Activated CD4-positive, alpha-beta memory T cell treated with anti-CD3 and anti-CD28 coated beads for 36 hours (primary cell): ENCODE measurements around the gene CDC7. TPM values are rescaled to one million over a fixed set of nuclear protein-coding genes. Genes with fewer than 3 reads are reported as not detected.
A peak's percentile ranks its signal among the peaks of the same experiment; 100 is the strongest.

ENCODE experiments used
- CTCF ChIA-PET: fragments of 350-600 bp; sonication (Branson Sonifier 250); formaldehyde crosslinking; loops from one replicate; lab custom pipeline; 2021; ENCODE audit warnings: antibody characterized with exemption, inconsistent platforms; lab: Charles Lee
- POLR2A ChIA-PET: fragments of 350-600 bp; sonication (Branson Sonifier 250); formaldehyde crosslinking; loops from one replicate; lab custom pipeline; 2021; ENCODE audit warnings: antibody characterized with exemption; lab: Charles Lee
- DNase-seq: peaks from one replicate; pipeline ENCODE4 v3.0.0-alpha.2; 2020
- H3K27ac Mint-ChIP-seq: one replicate; pipeline ENCODE4 v1.8.0; 2021; ENCODE audit warnings: mixed read lengths
- H3K27me3 Mint-ChIP-seq: one replicate; pipeline ENCODE4 v1.8.0; 2021; ENCODE audit warnings: mixed read lengths
- H3K36me3 Mint-ChIP-seq: one replicate; pipeline ENCODE4 v1.8.0; 2021; ENCODE audit warnings: mixed read lengths
- H3K4me1 Mint-ChIP-seq: one replicate; pipeline ENCODE4 v1.8.0; 2021; ENCODE audit warnings: low read depth, mixed read lengths
- H3K4me3 Mint-ChIP-seq: one replicate; pipeline ENCODE4 v1.8.0; 2021; ENCODE audit warnings: mild to moderate bottlenecking, mixed read lengths
- H3K9me3 Mint-ChIP-seq: one replicate; pipeline ENCODE4 v1.8.0; 2021; ENCODE audit warnings: mixed read lengths
- intact Hi-C: fragments of 100-400 bp; cut with micrococcal nuclease; formaldehyde crosslinking; loops from one replicate; pipeline ENCODE4 v1.15.1; 2023
- total RNA-seq, 2 experiments: library from RNA; stranded (reverse); gene quantifications; one replicate each; pipeline ENCODE4 v1.2.3, GENCODE V29; 2021

Gene CDC7
- total RNA-seq, 2 experiments from 2014 or later = 20.2 to 20.4 TPM

- H3K9me3 Mint-ChIP-seq = peaks cover 9% of the 10 kb centered on the region
- ChIA-PET POLR2A (no interaction called here), CTCF (no interaction called here)
- peaks cover 7% of the 10 kb centered on the region for H3K36me3 Mint-ChIP-seq
- peak; percentile 26 for DNase-seq
- H3K27me3 Mint-ChIP-seq = no peaks in the 10 kb centered on the region
- peaks cover 66% of the 10 kb centered on the region for H3K4me1 Mint-ChIP-seq
- intact Hi-C loops = loop anchor here (5.0 to 10.0 kb wide), 3 partner anchors 915 to 1402 kb away; partner anchors contain the start of gene DIPK1A
- H3K4me3 Mint-ChIP-seq = peak overlapping the region; percentile 14
- peak overlapping the region; percentile 51 for H3K27ac Mint-ChIP-seq
Measured at GRCh38 chr1:91559838-91560565, 59.4 kb downstream of the CDC7 start.

- no peak for DNase-seq
- Mint-ChIP-seq H3K4me3 (no peak overlapping the region), H3K27me3 (no peaks in the 10 kb centered on the region), H3K36me3 (peaks cover 7% of the 10 kb centered on the region), H3K27ac (no peak overlapping the region), H3K4me1 (peaks cover 33% of the 10 kb centered on the region), H3K9me3 (peaks cover 9% of the 10 kb centered on the region)
- POLR2A ChIA-PET = interaction anchor here (1.1 kb wide), 1 partner anchor 14 kb away, joined by 4 read pairs; no protein-coding TSS in a partner anchor
- CTCF ChIA-PET = no interaction called here
- intact Hi-C loops = no loop called here
Measured at GRCh38 chr1:91564888-91565701, 64.4 kb downstream of the CDC7 start.

- POLR2A ChIA-PET = no interaction called here
- H3K4me3 Mint-ChIP-seq = no peak overlapping the region
- intact Hi-C loops = no loop called here
- H3K27me3 Mint-ChIP-seq = no peaks in the 10 kb centered on the region
- peaks cover 7% of the 10 kb centered on the region for H3K36me3 Mint-ChIP-seq
- peaks cover 9% of the 10 kb centered on the region for H3K9me3 Mint-ChIP-seq
- peaks cover 26% of the 10 kb centered on the region for H3K4me1 Mint-ChIP-seq
- no peak overlapping the region for H3K27ac Mint-ChIP-seq
- CTCF ChIA-PET = no interaction called here
- DNase-seq = no peak
Measured at GRCh38 chr1:91567583-91567982, 66.9 kb downstream of the CDC7 start.

GRCh38 chr1:91568261-91568660 lies 67.6 kb downstream of the CDC7 start:
- peaks cover 26% of the 10 kb centered on the region for H3K4me1 Mint-ChIP-seq
- H3K27me3 Mint-ChIP-seq = no peaks in the 10 kb centered on the region
- intact Hi-C loops = no loop called here
- CTCF ChIA-PET = no interaction called here
- DNase-seq = no peak
- H3K27ac Mint-ChIP-seq = no peak overlapping the region
- peaks cover 9% of the 10 kb centered on the region for H3K9me3 Mint-ChIP-seq
- no peak overlapping the region for H3K4me3 Mint-ChIP-seq
- POLR2A ChIA-PET = no interaction called here
- H3K36me3 Mint-ChIP-seq = peaks cover 7% of the 10 kb centered on the region

GRCh38 chr1:91569411-91570119 lies 68.9 kb downstream of the CDC7 start:
- ChIA-PET CTCF (no interaction called here), POLR2A (interaction anchor here (0.7 to 1.2 kb wide), 2 partner anchors 13 to 33 kb away, joined by 4 read pairs; no protein-coding TSS in a partner anchor)
- Mint-ChIP-seq H3K4me3 (no peak overlapping the region), H3K9me3 (peaks cover under 1% of the 10 kb centered on the region), H3K4me1 (peaks cover 19% of the 10 kb centered on the region), H3K27me3 (no peaks in the 10 kb centered on the region), H3K36me3 (no peaks in the 10 kb centered on the region), H3K27ac (peak overlapping the region; percentile 5)
- intact Hi-C loops = no loop called here
- no peak for DNase-seq

- CTCF ChIA-PET = no interaction called here
- Mint-ChIP-seq H3K27ac (no peak overlapping the region), H3K9me3 (no peaks in the 10 kb centered on the region), H3K36me3 (no peaks in the 10 kb centered on the region), H3K4me3 (no peak overlapping the region), H3K4me1 (peaks cover 18% of the 10 kb centered on the region), H3K27me3 (no peaks in the 10 kb centered on the region)
- POLR2A ChIA-PET = interaction anchor here (1.2 kb wide), 1 partner anchor 13 kb away, joined by 4 read pairs; no protein-coding TSS in a partner anchor
- intact Hi-C loops = no loop called here
- no peak for DNase-seq
Measured at GRCh38 chr1:91570120-91570448, 69.4 kb downstream of the CDC7 start.

GRCh38 chr1:91572044-91572443 lies 71.4 kb downstream of the CDC7 start:
- POLR2A ChIA-PET = no interaction called here
- Mint-ChIP-seq H3K36me3 (no peaks in the 10 kb centered on the region), H3K9me3 (no peaks in the 10 kb centered on the region), H3K4me3 (no peak overlapping the region), H3K27ac (no peak overlapping the region), H3K4me1 (peaks cover 30% of the 10 kb centered on the region), H3K27me3 (no peaks in the 10 kb centered on the region)
- DNase-seq = no peak
- intact Hi-C loops = no loop called here
- CTCF ChIA-PET = no interaction called here

Other genes with a start within 250 kb of the CDC7 start
- gene HFM1, start 96.0 kb upstream of the CDC7 start, total RNA-seq = not detected